ENCODE results near the gene TSPAN9.

Gene TSPAN9

GRCh38 chr12:3122841-3123678 is 45.9 kb downstream of the TSPAN9 start:
- Histone ChIP-seq H3K4me1 (ENCODE audit: control insufficient read depth in 2 of 2, insufficient read depth in 2 of 2, low read length in 2 of 2) (peaks cover 0 to 4% of the 10 kb centered on the region in 2 donors), H3K36me3 (ENCODE audit: control insufficient read depth in 2 of 2, insufficient read depth in 2 of 2, low read length in 2 of 2) (no peaks in the 10 kb centered on the region), H3K4me3 (ENCODE audit: low read length in 2 of 2) (no peak overlapping the region), H3K27ac (ENCODE audit: low read depth in 2 of 2, low read length in 2 of 2) (no peak overlapping the region), H3K27me3 (ENCODE audit: control insufficient read depth in 2 of 2, insufficient read depth in 2 of 2, low read length in 2 of 2) (no peaks in the 10 kb centered on the region), H3K9ac (ENCODE audit: low read depth in 1 of 2, low read length in 2 of 2) (no peak overlapping the region), H3K9me3 (ENCODE audit: control insufficient read depth in 2 of 2, low read length in 2 of 2) (no peaks in the 10 kb centered on the region)

GRCh38 chr12:3123729-3124128 is 46.5 kb downstream of the TSPAN9 start:
- Histone ChIP-seq H3K27ac (ENCODE audit: low read depth in 2 of 2, low read length in 2 of 2) (no peak overlapping the region), H3K9ac (ENCODE audit: low read depth in 1 of 2, low read length in 2 of 2) (no peak overlapping the region), H3K9me3 (ENCODE audit: control insufficient read depth in 2 of 2, low read length in 2 of 2) (no peaks in the 10 kb centered on the region), H3K27me3 (ENCODE audit: control insufficient read depth in 2 of 2, insufficient read depth in 2 of 2, low read length in 2 of 2) (no peaks in the 10 kb centered on the region), H3K36me3 (ENCODE audit: control insufficient read depth in 2 of 2, insufficient read depth in 2 of 2, low read length in 2 of 2) (no peaks in the 10 kb centered on the region), H3K4me3 (ENCODE audit: low read length in 2 of 2) (no peak overlapping the region), H3K4me1 (ENCODE audit: control insufficient read depth in 2 of 2, insufficient read depth in 2 of 2, low read length in 2 of 2) (peaks cover 0 to 4% of the 10 kb centered on the region in 2 donors)

DNA sequence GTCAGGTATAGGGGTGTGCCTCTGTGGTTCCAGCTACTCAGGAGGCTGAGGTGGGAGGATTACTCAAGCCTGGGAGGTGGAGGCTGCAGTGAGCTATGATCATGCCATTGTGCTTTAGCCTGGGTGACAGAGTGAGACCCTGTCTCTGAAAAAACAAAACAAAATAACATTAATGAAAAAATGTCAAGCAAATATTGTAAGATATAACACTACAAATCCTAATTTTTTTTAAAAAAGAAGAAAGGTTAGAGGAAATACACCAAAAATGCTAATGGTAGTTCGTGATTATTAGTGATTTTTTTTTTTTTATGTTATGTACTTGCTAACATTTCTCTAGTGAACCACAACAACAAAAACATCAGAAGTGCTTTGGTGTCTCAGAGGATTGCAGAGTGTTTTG is 47.7 kb downstream of the TSPAN9 start:
- Histone ChIP-seq H3K4me3 (ENCODE audit: low read length in 2 of 2) (no peak overlapping the region), H3K36me3 (ENCODE audit: control insufficient read depth in 2 of 2, insufficient read depth in 2 of 2, low read length in 2 of 2) (no peaks in the 10 kb centered on the region), H3K27me3 (ENCODE audit: control insufficient read depth in 2 of 2, insufficient read depth in 2 of 2, low read length in 2 of 2) (no peaks in the 10 kb centered on the region), H3K4me1 (ENCODE audit: control insufficient read depth in 2 of 2, insufficient read depth in 2 of 2, low read length in 2 of 2) (peaks cover 0 to 4% of the 10 kb centered on the region in 2 donors), H3K9ac (ENCODE audit: low read depth in 1 of 2, low read length in 2 of 2) (no peak overlapping the region), H3K9me3 (ENCODE audit: control insufficient read depth in 2 of 2, low read length in 2 of 2) (no peaks in the 10 kb centered on the region), H3K27ac (ENCODE audit: low read depth in 2 of 2, low read length in 2 of 2) (no peak overlapping the region)

- Histone ChIP-seq H3K27me3 (ENCODE audit: control insufficient read depth in 2 of 2, insufficient read depth in 2 of 2, low read length in 2 of 2) (no peaks in the 10 kb centered on the region), H3K9me3 (ENCODE audit: control insufficient read depth in 2 of 2, low read length in 2 of 2) (no peaks in the 10 kb centered on the region), H3K4me3 (ENCODE audit: low read length in 2 of 2) (no peak overlapping the region), H3K36me3 (ENCODE audit: control insufficient read depth in 2 of 2, insufficient read depth in 2 of 2, low read length in 2 of 2) (no peaks in the 10 kb centered on the region), H3K9ac (ENCODE audit: low read depth in 1 of 2, low read length in 2 of 2) (no peak overlapping the region), H3K27ac (ENCODE audit: low read depth in 2 of 2, low read length in 2 of 2) (no peak overlapping the region), H3K4me1 (ENCODE audit: control insufficient read depth in 2 of 2, insufficient read depth in 2 of 2, low read length in 2 of 2) (peaks cover 0 to 1% of the 10 kb centered on the region in 2 donors)
Measured at GRCh38 chr12:3125674-3126073, 48.5 kb downstream of the TSPAN9 start.

- Histone ChIP-seq H3K36me3 (ENCODE audit: control insufficient read depth in 2 of 2, insufficient read depth in 2 of 2, low read length in 2 of 2) (no peaks in the 10 kb centered on the region), H3K4me3 (ENCODE audit: low read length in 2 of 2) (no peak overlapping the region), H3K4me1 (ENCODE audit: control insufficient read depth in 2 of 2, insufficient read depth in 2 of 2, low read length in 2 of 2) (no peaks in the 10 kb centered on the region), H3K9ac (ENCODE audit: low read depth in 1 of 2, low read length in 2 of 2) (no peak overlapping the region), H3K27ac (ENCODE audit: low read depth in 2 of 2, low read length in 2 of 2) (no peak overlapping the region), H3K27me3 (ENCODE audit: control insufficient read depth in 2 of 2, insufficient read depth in 2 of 2, low read length in 2 of 2) (no peaks in the 10 kb centered on the region), H3K9me3 (ENCODE audit: control insufficient read depth in 2 of 2, low read length in 2 of 2) (no peaks in the 10 kb centered on the region)
Measured at GRCh38 chr12:3127832-3128231, 50.7 kb downstream of the TSPAN9 start.

DNA sequence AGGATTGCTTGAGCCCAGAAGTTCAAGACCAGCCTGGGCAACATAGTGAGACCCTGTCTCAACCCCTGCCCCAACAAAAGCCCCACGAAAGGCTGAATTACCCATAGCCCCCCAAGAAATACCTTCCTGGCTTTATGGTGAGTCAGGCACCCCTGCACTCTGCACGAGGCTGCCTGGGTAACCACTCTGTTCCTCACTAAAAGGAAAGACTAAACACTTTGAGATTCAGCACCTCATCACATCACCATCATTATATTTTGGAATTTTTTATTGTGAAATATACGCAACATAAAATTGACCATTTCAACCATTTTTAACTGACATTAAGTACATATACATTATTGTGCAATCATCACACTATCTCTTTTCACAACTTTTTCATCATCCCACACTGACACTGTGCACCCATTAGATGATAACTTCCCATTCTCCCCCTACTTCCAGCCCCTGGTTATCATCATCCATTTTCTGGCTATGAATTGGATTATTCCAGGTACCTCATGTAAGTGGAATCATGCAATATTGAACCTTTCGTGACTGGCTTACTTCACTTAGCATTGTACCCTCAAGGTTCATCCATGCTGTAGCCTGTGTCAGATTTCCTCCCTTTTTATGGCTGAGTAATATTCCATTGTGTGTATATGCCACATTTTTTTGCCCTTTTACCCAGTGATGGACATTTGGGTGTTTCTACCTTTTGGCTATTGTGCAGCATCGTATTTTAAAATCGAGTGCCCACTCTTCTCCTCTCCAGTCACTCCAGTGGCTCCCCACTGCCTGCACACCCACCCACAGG is 51.5 kb downstream of the TSPAN9 start:
- Histone ChIP-seq H3K27ac (ENCODE audit: low read depth in 2 of 2, low read length in 2 of 2) (no peak overlapping the region), H3K4me1 (ENCODE audit: control insufficient read depth in 2 of 2, insufficient read depth in 2 of 2, low read length in 2 of 2) (no peaks in the 10 kb centered on the region), H3K4me3 (ENCODE audit: low read length in 2 of 2) (no peak overlapping the region), H3K27me3 (ENCODE audit: control insufficient read depth in 2 of 2, insufficient read depth in 2 of 2, low read length in 2 of 2) (no peaks in the 10 kb centered on the region), H3K9me3 (ENCODE audit: control insufficient read depth in 2 of 2, low read length in 2 of 2) (no peaks in the 10 kb centered on the region), H3K36me3 (ENCODE audit: control insufficient read depth in 2 of 2, insufficient read depth in 2 of 2, low read length in 2 of 2) (no peaks in the 10 kb centered on the region), H3K9ac (ENCODE audit: low read depth in 1 of 2, low read length in 2 of 2) (no peak overlapping the region)

DNA sequence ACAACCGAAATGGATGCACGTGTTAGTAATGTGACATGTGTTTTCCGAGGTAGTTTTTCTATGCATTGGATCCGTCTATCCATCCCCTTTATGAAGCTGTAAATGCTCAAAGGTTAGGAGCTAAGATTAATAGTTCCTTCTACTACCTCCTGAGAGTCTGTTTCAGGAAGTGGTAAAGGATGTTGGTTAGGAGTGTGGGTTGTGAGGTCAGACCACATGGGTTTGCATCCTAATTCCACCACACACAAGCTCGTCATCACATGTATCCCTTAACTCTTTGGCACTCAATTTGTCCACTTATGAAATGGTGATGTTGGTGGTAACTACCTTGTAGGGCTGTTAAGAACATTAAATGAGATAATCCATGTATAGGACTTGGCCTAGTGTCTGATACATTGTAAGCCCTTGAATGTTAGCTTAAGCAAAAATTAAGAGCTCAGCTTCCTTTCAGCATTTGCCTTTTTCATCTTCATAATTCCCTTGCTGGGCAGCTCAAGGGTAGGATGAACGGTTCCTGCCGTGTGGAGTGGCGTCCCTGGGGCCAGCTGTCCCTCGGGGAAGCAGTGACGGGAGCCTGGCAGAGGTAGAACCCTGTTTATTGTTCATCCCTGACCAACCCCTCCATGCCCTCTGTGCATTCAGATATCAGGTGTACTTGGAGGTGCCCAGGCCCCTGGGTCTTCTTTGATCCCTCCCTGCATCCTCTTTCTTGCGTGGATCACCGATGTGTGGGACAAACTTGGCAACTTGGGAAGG is 52.3 kb downstream of the TSPAN9 start:
- no peaks in the 10 kb centered on the region for H3K9me3 ChIP-seq (ENCODE audit: control insufficient read depth in 2 of 2, low read length in 2 of 2)
- no peaks in the 10 kb centered on the region for H3K36me3 ChIP-seq (ENCODE audit: control insufficient read depth in 2 of 2, insufficient read depth in 2 of 2, low read length in 2 of 2)
- no peak overlapping the region for H3K27ac ChIP-seq (ENCODE audit: low read depth in 2 of 2, low read length in 2 of 2)
- H3K27me3 ChIP-seq (ENCODE audit: control insufficient read depth in 2 of 2, insufficient read depth in 2 of 2, low read length in 2 of 2): no peaks in the 10 kb centered on the region
- no peak overlapping the region for H3K9ac ChIP-seq (ENCODE audit: low read depth in 1 of 2, low read length in 2 of 2)
- H3K4me3 ChIP-seq (ENCODE audit: low read length in 2 of 2): no peak overlapping the region
- H3K4me1 ChIP-seq (ENCODE audit: control insufficient read depth in 2 of 2, insufficient read depth in 2 of 2, low read length in 2 of 2): no peaks in the 10 kb centered on the region

GRCh38 chr12:3130057-3130830 is 53.1 kb downstream of the TSPAN9 start:
- H3K4me1 ChIP-seq (ENCODE audit: control insufficient read depth in 2 of 2, insufficient read depth in 2 of 2, low read length in 2 of 2): no peaks in the 10 kb centered on the region
- H3K27ac ChIP-seq (ENCODE audit: low read depth in 2 of 2, low read length in 2 of 2): no peak overlapping the region
- H3K36me3 ChIP-seq (ENCODE audit: control insufficient read depth in 2 of 2, insufficient read depth in 2 of 2, low read length in 2 of 2): no peaks in the 10 kb centered on the region
- H3K4me3 ChIP-seq (ENCODE audit: low read length in 2 of 2): no peak overlapping the region
- no peak overlapping the region for H3K9ac ChIP-seq (ENCODE audit: low read depth in 1 of 2, low read length in 2 of 2)
- H3K9me3 ChIP-seq (ENCODE audit: control insufficient read depth in 2 of 2, low read length in 2 of 2): no peaks in the 10 kb centered on the region
- no peaks in the 10 kb centered on the region for H3K27me3 ChIP-seq (ENCODE audit: control insufficient read depth in 2 of 2, insufficient read depth in 2 of 2, low read length in 2 of 2)

- Histone ChIP-seq H3K4me1 (ENCODE audit: control insufficient read depth in 2 of 2, insufficient read depth in 2 of 2, low read length in 2 of 2) (no peaks in the 10 kb centered on the region), H3K4me3 (ENCODE audit: low read length in 2 of 2) (no peak overlapping the region), H3K27me3 (ENCODE audit: control insufficient read depth in 2 of 2, insufficient read depth in 2 of 2, low read length in 2 of 2) (no peaks in the 10 kb centered on the region), H3K9ac (ENCODE audit: low read depth in 1 of 2, low read length in 2 of 2) (no peak overlapping the region), H3K27ac (ENCODE audit: low read depth in 2 of 2, low read length in 2 of 2) (no peak overlapping the region), H3K36me3 (ENCODE audit: control insufficient read depth in 2 of 2, insufficient read depth in 2 of 2, low read length in 2 of 2) (no peaks in the 10 kb centered on the region), H3K9me3 (ENCODE audit: control insufficient read depth in 2 of 2, low read length in 2 of 2) (no peaks in the 10 kb centered on the region)
Measured at GRCh38 chr12:3131129-3131528, 54.0 kb downstream of the TSPAN9 start.

All from mucosa of rectum (tissue), 2 donors.